HuH-7.5 (cell line): ENCODE results near the gene RAB3GAP1.
"Not testable (repeated sequence)": the region's sequence is repeated elsewhere in the genome, so short reads cannot be mapped to it uniquely, and the experiment has no call there.

Experiments used
- DNase-seq: peaks from one replicate; pipeline ENCODE4 v3.0.0; 2011; ENCODE audit warnings: low spot score

Gene RAB3GAP1

DNA sequence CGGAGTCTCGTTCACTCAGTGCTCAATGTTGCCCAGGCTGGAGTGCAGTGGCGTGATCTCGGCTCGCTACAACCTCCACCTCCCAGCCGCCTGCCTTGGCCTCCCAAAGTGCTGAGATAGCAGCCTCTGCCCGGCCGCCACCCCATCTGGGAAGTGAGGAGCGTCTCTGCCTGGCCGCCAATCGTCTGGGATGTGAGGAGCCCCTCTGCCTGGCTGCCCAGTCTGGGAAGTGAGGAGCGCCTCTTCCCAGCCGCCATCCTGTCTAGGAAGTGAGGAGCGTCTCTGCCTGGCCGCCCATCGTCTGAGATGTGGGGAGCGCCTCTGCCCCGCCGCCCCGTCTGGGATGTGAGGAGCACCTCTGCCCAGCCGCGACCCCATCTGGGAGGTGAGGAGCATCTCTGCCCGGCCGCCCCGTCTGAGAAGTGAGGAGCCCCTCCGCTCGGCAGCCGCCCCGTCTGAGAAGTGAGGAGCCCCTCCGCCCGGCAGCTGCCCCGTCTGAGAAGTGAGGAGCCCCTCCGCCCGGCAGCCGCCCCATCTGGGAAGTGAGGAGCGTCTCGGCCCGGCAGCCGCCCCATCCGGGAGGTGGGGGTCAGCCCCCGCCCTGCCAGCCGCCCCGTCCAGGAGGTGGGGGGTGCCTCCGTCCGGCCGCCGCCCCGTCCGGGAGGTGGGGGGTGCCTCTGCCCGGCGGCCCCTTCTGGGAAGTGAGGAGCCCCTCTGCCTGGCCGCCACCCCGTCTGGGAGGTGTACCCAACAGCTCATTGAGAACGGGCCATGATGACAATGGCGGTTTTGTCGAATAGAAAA is 53.6 kb downstream of the RAB3GAP1 start:
- DNase-seq = not testable (repeated sequence)

DNA sequence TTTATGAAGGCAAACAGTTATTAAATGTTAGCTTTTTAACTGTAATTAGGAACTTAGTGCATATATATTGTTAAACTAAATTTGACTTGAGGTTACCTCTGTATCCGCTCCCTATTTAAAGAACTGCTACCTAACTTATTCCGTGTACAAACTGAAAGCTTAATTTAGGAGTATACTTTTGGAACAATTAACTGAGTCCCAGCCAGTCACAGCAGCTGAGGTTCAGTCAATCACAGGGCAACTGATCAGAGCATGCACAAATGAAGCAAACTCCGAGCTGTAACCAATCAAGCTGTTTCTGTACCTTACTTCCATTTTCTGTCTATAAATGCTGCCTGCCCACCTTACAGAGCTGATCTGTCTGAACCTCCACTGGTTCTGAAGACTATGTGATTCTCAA is 61.2 kb downstream of the RAB3GAP1 start:
- no peak for DNase-seq

DNA sequence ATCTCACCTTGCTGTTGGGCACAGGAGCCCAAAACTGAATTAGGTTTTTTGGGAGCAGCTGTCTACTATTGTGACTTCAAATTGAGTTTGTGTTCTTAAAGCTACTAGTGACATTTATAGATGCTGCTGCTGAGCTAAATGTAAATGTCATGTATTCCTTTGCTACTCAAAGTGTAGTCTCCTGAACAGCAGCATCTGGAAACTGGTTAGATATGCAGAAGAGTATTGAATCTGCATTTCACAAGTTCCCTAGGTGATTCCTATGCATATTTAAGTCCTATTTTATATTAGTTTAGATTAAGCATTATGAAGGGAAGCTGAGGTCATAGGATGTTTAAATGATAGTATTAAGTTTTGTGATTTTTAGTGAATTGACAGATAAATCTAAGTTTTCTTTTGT is 67.5 kb downstream of the RAB3GAP1 start:
- DNase-seq = no peak

DNA sequence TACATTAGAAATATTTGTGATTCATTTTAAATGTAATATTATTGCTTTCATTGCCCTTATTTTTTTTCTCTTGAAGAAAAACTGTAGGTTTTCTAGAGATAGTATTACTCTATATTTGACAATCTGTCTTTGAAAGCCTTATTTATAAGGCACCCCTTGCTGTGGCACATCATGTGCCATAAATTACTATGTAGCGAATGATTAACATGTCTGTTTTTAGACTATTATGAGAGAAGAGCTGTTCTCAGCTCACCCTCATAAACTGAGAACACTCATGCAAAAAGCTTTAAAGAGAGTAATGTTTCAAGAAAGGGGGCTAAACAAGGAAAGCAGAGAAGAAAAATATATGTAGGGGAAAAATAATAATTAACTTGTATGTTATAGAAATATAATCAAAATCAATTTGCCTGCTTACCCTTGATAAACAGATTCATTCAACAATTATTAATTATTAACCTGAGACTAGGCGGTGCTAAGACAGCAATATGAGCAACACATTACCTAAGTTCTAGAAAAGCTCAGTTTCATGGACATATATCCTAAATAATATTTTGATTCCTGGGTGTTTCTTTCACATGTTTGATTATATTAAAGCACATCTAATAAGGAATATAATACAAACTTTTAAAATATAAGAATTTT is 69.0 kb downstream of the RAB3GAP1 start:
- DNase-seq = no peak

DNA sequence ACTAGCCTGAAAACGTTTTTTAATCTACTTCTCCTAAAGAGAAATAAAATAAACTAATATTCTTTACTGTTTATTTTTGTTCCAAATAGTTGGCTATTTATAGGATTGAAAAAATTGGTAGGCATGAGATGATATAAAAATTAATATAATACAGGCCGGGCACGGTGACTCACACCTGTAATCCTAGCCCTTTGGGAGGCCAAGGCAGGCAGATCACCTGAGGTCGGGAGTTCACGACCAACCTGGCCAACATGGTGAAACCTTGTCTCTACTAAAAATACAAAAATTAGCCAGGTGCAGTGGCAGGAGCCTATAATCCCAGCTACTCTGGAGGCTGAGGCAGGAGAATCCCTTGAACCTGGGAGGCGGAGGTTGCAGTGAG is 69.6 kb downstream of the RAB3GAP1 start:
- not testable (repeated sequence) for DNase-seq

DNA sequence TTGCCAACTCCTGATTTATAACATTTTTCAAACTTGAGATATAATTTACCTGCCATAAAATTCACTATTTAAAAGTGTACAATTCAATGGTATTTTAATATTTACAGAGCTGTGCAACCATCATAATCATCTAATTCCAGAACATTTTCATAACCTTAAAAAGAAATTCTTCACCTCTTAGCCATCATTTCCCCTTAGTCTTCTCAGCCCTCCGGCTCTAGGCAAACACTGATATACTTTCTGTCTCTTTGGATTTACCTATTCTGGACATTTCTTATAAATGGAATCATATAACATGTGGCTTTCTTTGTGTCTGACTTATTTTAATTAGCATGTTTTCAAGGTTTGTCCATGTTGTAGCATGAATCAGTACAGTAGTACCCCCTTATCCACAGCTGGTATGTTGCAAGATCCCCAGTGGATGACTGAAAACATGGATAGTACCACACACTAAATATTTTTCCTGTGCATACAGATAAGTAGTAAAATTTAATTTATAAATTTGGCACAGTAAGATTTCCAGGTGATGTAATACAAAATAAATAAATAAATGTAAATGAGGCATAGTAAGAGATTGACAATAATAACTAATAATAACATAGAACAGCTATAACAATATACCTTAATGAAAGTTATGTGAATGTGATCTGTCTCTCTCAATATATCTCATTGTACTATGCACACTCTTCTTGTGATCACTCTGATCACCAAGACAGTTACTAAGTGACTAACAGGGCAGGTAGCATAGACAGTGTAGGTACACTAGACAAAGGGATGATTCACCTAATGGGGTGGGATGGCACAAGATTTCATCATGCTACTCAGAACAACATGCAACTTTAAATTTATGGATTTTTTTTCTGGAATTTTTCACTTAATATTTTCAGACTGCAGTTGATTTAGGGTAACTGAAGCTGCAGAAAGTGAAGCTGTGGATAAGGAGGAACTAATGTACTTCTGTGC is 73.1 kb downstream of the RAB3GAP1 start:
- DNase-seq = no peak

DNA sequence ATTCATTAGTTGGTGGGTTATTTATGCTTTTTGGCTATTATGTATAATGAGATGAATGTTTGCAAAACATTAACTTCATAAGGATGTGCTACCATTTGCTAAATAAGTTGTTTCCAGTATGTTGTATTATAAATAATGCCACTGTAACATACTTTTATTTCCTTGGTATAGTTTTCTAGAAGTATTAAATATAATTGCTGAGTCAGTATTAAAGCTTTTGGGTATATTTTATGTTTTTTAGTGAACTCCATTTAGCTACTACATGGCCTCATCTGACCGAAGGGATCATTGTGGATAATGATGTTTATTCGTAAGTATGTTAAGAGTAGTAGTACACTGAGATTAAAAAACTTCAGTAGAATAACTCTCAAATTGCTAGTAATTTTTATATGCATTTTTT is 73.8 kb downstream of the RAB3GAP1 start:
- DNase-seq = no peak

DNA sequence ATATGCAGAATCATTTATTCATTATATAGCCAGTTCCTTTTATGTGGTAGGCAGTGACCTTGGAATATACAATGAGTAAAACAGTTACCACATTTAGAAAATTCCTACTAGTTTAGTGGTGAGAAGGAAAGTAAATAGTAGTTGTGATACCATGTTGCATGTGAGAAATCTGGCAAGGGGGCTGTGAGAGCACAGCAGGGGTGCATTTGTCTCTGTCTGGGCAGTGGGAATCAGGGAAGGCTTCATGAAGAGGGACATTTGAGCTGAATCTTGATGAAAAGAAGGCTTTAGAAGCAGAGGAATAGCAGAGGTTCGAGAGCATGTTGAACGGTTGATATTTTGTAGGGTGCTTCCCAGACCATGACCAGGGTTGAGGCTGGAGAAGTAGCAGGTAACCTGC is 78.7 kb downstream of the RAB3GAP1 start:
- DNase-seq = no peak

DNA sequence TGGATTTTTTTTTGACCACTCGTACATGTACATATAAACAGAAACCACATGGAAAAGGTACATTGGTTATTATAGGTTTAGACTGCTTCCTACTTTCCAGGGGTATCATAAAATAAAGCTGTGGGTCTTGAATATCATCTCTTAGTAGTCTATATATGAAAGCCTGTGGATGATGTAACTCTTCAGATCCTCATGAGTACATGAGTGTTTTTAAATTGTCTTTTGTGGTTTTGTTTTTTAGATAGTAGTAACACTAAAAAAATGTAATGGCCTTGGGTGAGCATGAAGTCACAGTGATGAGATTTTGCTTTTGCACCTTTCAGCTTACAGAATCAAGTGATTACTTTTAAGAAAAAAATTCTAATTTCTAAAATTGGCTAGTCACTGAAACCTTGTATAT is 80.2 kb downstream of the RAB3GAP1 start:
- no peak for DNase-seq

DNA sequence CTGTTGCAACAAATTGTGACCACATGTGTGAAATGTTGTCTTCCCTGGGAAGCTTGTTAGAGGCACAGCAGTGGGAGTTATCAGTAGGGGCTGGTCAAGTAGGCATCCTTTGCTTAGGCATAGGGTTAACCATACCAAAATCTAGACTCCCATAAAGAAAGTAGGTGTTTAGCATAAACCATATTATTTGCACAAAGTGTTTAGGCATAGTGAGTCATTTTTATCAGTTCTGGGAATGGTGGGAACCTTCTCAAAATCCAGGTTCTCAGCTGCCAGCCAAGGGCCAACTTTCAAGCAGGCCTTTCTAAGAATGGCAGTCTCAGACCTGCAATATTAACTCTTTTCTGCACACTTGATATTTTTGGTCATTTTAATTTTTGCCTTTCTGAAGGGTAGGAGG is 88.5 kb downstream of the RAB3GAP1 start:
- DNase-seq = no peak

DNA sequence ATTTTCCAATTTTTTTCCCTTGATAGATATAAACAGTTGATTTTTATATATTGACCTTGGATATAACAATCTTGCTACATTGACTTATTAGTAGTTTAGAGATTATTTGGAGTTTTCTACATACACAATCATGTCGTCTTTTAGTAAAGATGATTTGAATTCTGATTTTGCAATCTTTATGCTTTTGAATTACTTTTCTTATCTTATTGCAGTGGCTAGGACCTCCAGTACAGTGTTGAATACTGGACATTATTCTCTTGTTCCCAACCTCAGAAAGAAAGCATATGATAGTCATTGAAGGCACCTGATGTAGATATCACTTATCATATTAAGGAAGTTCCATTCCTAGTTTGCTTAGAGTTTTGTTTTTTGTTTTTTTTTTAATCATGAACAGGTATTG is 90.2 kb downstream of the RAB3GAP1 start:
- DNase-seq = no peak

DNA sequence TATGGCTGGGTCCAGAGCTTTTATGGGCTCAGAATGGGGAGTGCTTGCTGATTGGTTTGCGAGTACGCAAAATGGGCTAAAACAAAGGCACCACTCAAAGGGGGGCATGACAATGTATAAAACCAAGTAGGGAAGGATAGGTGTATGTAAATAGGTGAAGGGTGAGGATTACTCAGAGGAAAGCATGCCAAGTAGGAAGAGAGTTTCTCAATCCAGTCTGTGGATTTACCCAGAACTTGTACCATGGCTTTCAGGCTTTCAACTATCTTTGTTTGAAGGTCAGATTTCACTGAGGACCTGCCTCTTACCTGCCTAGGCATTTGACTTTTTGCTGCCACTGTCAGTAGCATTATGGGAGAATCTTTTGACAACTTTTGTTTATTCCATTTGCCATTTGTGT is 92.3 kb downstream of the RAB3GAP1 start:
- DNase-seq = no peak

DNA sequence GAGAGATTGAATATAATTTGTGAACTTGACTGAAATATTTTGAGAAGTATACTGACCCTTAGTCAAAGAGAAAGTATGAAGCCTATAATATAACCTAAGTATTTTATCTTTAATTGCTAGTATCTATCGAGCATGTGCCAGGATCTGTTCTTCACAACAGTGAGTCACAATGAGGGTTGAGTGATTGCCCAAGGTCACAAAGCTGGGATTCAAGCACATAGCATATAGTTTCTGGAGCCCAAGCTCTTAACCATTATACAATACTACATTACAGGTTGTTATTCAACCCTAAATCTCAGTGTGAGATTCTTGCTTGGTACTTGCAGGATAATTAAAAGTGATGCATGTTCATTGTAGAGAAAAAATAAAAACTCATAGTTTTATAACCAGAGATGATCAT is 97.2 kb downstream of the RAB3GAP1 start:
- no peak for DNase-seq

DNA sequence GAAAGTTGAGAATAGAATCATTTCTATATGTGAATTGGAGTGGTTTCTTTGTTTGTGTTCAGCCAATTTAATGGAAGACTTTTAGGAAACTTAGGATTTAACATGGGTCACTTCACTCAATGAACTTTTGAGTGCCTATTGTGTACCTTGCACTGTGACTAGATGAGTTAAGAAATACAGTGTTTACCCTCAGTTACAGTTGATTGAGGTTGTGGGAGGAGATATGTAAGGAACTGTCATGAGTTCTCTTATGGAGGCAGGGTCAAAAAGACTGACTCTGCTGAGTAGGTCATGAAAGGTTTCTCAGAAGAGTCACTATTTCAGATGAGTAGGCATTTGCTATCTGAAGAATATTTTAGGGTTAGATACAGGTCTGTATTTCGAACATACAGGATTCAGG is 98.6 kb downstream of the RAB3GAP1 start:
- DNase-seq = peak; percentile 20

DNA sequence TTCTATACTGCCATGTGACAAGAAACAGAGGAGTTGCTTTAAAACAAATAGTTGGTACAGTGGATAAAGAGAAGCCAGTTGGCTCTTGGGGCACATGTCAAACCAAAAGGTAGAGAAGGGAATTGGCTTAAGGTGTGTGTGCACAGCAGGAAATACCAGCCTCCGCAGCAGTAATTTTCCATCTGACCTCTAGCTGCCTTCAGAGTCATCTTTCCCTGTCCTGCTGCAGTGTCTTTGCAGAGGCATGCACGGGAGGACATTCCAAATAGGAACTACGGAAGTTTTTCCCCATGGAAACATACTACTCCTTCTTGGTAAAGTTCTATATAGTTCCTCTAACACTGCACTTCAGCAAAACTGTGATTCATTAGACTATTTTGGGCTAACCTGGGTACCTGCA is 99.5 kb downstream of the RAB3GAP1 start:
- DNase-seq = peak; percentile 16

DNA sequence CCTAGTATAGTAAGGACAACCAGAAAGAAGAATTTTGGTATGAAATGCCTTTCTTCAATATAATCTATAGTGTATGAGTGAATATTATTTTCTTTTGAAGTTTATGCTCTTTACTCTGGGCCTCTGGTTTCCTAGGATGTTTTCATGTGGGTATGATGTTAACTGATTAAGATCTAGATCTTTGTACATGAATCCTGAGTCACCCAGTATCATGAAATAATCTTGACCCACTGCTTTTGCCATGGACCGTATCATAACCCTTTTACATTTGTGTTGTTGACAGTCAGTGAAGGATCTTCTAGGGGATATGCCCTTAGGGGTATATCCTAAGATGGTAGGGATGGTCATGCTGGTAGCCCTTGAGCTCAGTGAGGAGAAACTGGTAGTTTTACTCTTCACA is 100.3 kb downstream of the RAB3GAP1 start:
- no peak for DNase-seq

DNA sequence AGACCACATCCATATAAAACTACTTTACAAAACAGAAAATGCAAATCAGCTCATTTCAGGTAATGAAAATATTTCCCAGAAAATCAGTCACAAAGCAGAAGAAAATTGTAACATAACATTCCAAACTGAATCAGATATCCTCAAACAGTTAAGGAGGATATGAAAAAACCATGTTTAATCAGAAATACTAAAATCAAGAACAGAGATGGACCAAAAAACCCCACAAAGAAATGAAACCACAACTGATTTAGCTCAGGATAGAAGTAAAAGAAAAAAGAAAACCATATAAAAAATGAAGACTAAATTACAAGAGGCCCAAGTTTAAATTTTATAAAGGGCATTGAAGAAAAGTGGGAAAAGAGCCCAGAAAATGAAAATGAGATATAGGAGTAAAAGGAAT is 102.9 kb downstream of the RAB3GAP1 start:
- no peak for DNase-seq

DNA sequence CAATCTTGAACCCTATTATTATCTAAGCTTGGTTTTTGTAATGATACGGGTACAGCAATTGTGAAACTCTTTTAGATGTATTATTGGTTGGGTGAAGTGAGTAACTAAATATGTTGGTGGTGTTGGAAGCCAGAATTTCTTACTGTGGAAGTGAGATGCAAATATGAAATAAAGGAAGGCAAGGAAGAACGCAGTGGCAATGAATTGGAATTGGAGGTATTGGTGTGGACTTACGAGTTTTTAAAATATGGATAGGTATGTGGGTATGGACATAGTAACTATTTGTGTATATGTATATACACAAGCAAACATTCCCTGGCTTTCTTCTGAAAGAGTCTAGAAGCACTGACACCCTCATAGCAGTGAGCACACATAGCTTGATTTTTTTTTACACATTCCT is 105.8 kb downstream of the RAB3GAP1 start:
- DNase-seq = no peak

DNA sequence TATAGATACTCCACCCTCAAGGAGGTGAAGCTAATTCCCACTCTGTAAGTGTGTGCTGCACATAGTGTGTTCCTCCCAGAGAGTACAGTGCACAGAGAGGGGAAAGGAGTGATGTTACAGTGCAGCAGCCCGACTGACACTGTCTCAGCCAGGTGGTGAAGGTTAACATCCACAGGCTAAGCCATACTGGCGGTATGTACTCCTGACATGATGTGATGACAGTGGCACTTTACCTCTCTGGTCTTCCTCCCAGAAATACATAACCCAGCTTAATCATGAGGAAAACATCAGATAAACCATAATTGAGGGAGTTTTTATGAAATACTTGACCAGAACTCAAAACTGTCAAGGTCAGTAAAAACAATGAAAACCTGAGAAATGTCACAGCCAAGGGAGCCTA is 107.1 kb downstream of the RAB3GAP1 start:
- DNase-seq = no peak

DNA sequence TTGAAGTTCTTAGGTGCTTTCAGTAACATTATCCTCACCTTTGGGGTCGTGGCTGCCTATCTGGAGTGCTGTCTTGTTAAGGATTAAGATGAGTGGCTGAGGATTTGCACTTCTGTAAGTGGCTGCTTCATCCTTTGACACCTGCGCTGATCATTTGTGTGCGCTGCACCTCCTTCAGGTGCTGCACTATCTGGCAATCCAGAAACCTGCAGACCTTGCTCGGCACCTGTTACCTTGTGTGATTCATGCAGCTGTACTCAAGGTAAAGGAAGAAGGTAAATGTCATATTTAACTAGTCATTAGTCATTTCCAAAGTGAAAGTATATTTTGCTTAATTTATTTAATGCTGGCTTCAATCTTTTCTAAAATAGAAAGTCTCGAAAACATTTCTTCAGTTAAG is 110.3 kb downstream of the RAB3GAP1 start:
- no peak for DNase-seq

DNA sequence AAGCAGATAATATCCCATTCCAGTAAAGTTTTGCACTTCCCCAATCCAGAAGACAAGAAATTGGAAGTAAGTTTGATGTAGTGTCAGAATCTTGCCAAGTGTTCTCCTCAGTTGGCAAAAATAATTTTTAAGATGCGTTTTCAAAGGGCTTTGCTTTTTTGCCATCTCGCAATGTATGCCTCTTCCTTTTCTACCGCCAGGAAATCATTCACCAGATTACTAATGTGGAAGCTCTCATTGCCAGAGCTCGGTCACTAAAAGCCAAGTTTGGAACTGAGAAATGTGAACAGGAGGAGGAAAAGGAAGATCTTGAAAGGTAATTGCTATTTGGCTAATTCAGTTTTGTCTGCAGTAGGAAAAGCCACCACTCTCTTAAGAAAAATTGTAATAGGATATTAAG is 110.7 kb downstream of the RAB3GAP1 start:
- DNase-seq = no peak

DNA sequence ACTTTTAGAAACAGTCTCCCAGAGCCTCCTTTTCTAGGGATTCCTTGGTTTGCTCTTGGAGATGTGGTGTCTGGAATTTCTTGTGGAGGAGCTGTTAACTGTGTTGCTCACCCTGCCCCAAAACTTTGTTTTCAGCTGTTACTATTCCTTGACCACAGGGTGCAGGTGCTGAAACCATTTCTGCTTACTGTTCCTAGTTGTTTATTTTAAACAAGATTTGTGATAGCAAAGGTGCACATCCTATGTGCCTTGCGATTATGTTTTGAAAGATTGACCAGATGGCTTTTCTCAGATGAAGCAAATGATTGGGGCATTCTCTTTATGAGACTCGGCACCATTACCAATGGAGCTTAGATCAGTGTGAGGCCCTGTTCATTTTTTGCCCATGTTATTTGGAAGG is 111.2 kb downstream of the RAB3GAP1 start:
- DNase-seq = no peak

DNA sequence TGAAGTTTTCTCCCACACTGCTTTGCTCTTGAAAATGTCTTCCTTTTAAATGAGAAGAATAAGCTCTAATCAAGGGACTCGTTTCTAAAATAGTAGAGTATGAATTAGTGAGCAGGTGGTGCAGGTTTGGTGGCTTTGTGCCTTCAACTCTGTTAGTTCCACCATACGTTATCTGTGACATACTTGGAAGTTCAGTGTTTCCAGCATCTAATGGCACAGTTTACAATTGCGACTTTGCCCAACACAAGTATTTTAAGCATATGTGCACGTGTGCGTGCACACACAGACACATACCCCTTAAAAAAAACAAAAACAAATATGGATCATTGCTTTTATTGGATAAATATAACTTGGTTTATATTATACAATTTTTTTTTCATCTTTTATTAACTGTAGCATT is 111.8 kb downstream of the RAB3GAP1 start:
- no peak for DNase-seq
